G401.6 (cell line): ENCODE results near the gene SRGAP3.

Experiments used
- FAIRE-seq: peaks from 2 replicates; lab custom pipeline; 2012; peaks lifted over from hg19 to GRCh38; lab: Jason Lieb, UNC

Gene SRGAP3

DNA sequence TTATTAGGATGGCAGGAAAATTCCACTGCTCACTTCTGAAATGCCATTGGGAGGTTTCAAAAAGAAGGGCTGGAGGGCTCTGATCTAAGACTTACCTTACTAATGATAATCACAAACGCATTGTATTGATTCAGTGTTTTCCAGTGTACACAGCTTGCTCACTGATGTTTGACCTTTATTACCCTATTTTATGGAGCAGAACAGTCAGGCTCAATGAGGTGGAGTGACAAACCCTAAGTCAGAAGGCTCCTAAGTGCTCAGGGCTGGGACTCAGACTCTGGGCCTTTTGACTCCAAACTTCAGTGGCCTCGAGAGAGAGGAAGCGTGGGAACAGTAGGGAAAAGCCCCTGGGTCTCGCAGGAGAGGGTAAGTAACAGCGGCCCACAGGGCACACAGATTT lies 265.9 kb downstream of the SRGAP3 start:
- FAIRE-seq, result no peak

DNA sequence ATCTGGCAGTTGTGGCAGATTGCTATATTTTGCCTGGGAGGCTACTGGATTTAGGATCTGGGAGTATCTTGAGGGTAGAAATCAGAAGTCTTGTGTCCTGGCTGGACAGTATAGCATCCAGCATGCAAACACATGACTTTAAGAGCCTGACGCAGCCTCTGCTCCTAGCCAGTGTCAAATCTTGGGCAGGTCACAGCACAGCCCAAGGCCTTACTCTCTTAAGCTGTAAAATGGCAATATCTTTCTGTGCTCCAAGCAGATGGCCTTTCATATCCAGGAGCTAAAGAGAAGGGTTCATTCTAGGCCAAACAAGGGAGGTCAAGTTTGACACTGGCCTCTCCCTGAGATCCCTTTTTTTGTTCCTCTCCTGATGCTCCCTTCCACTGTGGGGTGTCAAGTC lies 266.4 kb downstream of the SRGAP3 start:
- no peak for FAIRE-seq

DNA sequence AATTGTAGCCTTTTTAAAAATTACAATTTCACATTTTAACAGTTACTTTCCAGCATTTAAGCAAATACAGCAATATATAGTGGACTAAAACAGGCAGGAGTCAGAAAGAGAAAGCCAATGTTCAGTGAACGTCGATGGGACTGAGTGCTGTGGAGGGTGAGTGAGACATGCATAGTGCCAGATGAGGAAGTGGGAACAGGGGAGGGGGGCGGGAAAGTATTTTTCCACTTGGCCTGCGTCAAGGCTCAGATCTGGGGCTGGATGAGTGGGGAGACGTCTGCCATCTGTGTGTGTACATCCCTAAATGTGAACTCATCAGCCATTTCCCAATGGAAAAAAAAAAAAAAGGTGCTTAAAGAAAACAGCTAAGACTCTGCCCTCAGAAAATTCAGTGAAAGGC lies 266.9 kb downstream of the SRGAP3 start:
- FAIRE-seq, result no peak

DNA sequence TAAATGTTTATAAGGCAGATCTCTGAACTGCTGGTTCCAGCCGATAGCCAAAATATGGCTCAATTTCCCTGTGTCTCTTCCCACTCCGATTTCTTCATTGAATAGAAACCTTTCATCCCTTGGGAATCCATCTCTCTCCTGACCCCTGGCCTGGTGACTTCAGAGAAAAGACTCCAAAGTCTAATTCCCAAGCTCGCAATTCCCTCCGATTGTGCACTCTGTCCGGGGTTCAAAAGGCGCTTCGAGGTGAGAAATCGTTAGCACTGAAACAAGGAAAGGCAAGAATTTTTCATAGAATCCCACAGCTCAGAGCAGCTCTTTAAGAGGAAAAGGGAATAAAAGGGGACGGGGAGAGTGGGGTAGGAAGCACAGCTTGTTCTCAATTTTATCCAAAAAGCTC lies 267.7 kb downstream of the SRGAP3 start:
- FAIRE-seq, result no peak

DNA sequence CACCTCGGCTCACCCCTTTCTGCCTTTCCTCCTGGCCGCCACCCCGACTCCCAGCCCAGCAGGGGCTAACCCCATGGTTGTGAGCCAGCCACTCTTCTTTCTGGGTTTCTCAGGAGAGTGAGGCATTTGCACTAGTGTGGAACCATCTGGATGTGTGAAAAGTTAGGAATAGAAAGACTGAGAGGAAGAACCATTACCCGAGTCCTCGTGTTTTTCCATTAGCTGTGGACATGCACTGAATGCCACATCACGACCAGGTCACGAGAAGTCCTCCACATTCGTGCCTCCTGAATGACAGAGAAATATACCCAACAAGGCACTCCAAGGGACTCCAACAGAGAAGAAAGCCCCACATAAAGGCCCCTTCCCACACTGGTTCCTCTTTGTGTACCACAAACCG lies 268.1 kb downstream of the SRGAP3 start:
- no peak for FAIRE-seq

DNA sequence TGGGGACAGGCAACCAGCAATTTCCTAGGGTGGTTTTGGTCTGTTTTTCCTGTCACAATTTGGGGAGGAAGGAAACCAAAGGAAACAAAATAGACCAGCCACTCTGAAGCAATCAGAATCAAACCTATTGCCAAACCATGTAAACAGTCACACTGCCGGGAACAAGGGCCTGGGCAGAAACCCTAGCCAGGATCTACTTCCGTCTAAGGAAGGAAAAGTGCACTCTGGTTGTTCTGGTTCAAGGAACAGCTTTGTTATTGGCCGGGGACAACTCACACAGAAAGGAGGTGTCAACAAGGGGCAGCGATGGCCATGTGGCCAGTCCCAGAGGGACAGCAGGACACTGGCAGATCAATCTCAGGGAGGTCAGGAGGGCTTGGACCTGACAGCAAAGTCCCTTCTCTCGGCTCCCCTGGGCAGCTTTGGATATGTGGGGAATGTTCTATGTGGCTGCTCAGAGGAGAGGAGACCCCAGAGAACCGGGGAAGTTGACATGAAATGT lies 268.6 kb downstream of the SRGAP3 start:
- no peak for FAIRE-seq

DNA sequence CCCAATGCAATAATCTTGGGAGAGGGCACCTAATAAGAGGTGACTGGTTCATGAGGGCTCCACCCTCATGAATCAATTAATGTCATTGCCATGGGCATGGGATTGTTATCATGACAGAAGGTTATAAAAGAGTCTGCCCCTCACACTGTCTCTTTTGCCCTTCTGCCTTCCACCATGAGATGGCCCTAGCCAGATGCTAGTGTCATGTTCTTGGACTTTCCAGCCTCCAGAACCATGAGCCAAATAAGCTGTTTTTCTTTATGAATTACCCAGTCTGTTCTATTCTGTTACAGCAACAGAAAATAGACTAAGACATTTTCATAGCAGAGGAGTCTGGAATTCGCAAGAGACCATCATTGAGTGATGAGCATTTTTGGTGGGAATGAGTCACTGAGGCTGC lies 270.2 kb downstream of the SRGAP3 start:
- FAIRE-seq, result no peak

DNA sequence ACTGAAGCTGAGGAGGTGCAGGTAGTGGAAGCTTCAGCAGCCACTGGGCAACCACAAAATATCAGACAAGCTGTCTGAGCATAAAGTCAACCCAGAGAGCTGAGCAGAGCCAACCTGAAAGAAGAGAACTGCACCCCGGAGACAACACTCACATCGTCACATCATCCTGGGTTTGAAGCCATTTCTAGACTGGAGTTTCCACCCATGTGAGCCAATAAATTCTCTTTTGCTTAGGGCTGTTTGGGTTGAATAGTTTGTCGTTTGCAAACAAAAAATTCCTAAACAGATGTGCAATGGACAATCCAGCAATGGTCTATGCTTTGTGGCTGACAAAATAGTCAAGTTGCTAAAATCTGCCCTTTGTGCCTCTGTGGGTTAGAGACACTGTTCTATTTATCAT lies 270.9 kb downstream of the SRGAP3 start:
- FAIRE-seq, result no peak

DNA sequence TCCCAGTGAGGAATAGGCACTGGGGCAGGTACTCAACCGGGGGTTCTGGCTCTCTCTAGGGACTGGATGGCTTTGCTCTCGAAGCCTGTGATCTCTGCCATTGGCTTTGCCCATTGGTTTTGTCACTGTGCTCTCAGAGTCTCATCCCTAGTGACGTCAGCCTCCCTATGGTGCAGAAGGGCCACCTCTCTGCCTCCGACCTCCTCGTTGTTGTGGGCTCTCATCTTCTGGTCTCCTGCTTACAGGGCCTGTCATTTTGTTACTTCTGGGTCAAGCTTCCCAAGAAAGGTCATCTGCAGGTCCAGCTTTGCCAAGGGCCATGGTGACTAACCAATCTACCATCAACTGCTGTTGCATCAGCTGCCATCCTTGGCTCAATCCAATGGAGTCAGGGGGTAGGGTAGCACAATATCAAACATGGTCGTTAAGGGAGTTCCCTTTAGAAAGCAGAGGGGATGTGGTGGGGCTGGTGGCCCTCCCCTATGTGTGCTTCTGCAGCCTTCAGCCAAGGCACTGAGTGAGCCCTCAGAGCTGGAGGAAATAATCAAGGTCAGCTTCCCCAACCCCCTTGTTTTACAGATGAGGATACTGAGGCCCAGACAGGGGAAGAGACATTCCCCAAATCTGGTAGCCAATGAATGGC lies 272.8 kb downstream of the SRGAP3 start:
- no peak for FAIRE-seq

DNA sequence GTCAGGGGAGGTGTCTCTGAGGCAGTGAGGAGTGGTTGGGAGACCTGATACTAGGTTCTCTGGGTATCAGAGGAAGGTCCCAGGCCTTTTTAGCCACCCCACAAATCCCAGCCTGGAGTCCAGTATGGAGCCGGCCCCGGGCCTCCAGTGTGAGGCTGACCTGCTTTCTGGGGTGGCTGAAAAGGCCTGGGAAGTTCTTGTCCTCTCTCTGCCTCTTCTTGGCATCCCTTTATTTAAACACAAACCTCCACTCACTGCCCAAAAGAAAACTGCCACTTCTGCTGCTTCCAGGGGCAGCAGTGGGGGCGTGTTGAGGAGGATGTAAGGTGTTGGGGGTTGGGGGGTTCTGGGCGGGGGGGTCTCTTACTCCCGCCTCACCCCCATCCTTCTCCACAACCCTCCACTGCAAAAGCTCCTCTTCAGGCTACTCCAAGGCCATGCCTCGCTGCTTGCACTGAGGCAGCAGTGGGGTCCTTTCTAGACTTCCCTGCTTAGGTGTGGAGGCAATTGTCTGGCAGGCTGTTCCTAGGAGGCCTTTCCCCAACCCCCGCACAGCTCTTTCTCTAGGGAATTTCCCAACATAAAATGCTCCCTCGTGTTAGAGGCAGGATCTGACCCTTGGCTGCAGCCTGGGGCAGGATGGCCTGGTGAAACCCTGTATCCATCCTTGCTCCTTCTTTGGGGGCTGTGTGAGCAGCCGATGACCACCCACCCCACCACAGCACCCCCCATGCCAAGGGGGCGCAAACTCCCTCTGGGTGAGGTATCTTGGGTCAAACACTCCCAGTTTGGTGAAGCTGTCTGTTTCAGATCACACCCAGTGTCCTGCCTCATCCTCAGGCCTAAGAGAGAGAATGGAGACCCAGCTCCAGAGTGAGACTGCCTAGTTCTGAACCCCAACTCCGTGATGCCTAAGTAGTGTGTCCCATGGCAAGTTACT lies 274.1 kb downstream of the SRGAP3 start:
- FAIRE-seq, result no peak

DNA sequence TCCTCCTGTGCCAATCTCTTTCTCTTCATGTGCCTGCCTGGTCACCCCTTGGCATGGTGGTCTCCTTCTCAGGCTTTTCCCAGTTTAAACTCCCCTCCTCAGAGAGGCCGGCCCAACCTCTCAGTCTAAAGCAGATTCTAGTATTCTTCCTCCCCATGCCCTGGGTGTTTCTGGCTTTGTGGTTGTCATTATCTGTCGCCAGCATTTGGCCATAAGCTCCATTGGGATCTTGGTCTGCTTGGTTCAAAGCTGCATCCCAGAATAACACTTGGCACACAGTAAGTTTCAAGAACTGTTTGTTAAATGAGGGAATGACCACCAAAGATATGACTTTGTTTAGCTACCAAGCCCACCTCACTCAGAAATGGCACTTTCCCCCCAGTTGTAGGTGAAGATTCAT lies 275.0 kb downstream of the SRGAP3 start:
- FAIRE-seq, result no peak

DNA sequence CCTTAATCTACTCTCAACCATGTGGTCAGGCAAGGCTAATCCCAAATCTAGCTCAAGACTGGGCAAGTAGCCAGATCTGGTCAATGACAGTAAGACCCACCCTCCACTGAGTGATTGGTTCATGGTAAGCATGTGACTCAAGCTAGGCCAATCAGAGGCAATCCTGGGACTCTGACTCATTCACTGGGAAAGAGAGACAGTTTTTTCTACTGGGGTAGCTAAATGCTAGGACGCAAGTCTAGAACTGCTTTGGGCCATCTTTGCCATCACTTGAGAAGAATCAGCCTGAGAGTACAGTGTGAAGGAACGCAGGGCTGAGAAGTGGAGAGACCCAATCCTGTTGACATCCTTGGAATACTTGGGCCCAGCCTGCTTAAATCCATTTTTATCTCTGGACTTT lies 276.8 kb downstream of the SRGAP3 start:
- FAIRE-seq, result no peak

DNA sequence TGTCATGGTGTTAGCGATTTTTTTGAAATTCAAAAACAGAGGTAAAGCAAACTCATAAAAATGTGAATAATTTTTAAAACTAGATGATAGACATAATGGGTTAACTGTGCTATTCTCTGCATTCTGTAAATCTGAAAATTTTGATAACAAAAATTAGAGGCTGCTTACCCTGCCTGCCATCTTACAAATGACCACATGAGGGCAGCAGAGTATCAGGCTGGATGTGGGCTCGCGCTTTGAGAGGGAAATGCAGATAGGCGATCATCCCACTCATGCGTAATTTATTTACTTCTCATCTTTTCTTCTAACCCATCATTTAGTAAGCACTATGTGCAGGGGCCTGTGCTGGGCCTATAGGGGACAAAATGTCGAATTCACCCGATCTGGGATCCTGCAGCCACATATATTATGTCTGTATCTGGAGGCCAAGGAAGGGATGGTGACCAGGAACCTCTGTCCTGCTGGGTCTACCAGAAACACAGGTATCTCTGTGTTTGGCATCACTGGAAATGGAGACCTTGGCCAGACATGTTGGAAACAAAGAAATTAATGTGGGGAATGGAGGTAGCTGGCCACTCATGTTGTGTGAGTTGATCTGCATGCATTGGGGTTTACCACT lies 278.4 kb downstream of the SRGAP3 start:
- peak; percentile 51 for FAIRE-seq

DNA sequence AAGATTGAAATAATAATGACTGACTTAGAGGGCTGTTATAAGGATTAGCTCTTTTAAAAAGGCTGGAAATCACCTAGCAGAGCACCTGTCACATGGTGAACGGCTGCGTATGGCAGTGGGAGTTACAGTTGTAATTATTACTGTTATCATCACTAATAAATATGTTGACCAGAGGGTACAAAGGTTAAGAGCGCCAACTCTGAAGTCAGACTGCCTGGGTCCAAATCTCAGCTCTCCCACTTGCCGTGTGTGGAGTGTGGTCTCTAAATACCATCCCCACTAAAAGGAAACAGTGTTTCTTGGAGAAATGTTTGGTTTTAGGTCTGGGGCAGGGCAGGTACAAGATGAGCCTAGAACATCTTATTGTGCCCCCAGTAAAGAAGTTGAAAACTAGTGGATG lies 280.2 kb downstream of the SRGAP3 start:
- no peak for FAIRE-seq

DNA sequence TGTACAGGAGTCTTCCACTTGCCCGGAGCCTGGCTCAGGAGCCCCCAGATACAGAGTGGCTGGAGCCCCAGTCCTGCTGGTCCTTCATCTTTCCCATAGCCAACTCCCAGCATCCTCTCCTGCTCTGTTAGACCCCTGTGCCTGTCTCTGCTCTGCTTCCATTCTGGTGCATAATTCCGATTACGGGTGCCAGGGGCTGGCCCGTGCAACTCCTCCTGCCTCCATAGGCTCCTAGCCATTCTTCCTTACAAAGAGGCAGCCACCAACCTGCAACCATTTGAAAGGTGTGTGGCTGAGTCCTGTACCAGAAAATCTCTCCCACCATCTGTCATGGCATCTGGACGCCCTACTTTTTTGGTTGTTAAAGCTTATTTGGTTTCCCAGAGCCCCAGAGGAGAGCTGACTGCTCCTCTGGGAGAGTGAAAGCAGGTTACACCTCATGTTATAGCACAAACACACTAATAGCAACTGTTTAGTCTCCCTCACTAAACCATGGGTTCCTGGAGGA lies 281.0 kb downstream of the SRGAP3 start:
- FAIRE-seq, result no peak

DNA sequence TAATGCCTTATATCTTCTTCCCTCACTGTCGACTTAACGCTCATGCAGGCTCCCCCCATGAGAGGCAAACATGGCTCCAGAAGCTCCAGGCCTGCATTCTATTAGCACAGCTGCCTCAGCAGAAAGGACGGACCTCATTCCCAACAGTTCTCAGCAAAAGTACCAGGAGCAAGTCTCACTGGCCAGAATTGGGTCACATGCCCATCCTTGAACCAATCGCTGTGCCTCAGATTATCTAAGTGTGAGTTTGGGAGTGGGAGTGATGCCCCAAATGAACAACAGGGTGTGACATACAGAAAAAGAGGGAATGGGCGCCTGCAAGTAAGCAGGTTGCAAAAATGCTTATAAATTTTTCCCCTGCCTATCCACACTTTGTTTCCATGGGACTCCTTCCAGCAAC lies 281.9 kb downstream of the SRGAP3 start:
- FAIRE-seq, result no peak

DNA sequence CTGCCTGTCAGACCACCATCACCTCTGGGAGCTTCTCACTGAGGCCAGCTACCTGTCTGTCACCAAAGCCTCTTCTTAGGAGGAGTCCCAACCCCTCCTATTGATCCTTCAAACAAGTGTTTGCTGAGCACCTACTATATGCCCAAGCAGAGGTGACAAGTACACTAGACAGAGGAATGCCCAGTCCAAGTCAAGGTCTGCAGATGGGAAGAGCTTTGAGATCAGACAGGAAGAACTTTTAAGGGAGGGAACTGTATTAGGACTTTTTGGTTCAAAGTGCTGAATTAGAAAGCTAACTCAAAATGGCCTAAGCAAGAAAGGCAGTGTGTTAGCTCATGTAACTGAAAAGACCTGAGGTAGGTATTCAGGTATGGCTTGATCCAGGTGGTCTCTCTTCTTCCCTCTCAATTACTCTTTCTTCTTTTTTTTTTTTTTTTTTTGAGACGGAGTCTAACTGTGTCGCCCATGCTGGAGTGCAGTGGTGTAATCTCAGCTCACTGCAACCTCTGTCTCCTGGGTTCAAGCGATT lies 282.6 kb downstream of the SRGAP3 start:
- no peak for FAIRE-seq

DNA sequence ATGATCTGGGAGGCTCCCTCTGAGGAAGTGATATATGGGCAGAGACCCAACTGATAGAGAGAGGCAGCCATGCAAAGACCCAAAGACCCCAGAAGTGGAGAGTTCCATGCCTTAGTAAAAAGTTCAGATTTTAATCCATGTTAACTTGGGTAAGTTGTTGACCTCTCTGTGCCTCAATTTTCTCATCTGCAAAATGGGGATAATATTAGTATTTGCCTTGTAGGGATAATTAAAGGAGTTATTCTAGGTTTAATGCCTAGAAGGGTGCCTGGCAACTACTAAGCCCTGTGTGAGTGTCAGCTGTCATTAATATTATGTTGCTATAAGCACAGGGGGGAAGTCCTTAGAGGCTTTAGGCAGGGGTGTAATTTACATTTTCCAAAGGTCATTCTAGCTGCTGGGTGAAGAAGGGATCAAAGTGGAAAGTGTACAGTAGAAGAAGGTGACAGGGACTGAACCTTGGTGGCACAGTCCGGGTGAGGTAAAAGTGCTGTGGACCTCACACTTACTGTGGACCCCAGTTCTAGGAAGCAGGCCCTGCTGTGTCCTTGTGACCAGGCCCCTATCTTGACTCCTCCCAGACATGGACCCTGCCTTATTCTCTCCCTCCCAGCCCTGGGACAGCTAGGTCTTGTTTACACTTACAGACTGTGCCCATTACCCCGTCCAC lies 283.2 kb downstream of the SRGAP3 start:
- FAIRE-seq, result no peak

DNA sequence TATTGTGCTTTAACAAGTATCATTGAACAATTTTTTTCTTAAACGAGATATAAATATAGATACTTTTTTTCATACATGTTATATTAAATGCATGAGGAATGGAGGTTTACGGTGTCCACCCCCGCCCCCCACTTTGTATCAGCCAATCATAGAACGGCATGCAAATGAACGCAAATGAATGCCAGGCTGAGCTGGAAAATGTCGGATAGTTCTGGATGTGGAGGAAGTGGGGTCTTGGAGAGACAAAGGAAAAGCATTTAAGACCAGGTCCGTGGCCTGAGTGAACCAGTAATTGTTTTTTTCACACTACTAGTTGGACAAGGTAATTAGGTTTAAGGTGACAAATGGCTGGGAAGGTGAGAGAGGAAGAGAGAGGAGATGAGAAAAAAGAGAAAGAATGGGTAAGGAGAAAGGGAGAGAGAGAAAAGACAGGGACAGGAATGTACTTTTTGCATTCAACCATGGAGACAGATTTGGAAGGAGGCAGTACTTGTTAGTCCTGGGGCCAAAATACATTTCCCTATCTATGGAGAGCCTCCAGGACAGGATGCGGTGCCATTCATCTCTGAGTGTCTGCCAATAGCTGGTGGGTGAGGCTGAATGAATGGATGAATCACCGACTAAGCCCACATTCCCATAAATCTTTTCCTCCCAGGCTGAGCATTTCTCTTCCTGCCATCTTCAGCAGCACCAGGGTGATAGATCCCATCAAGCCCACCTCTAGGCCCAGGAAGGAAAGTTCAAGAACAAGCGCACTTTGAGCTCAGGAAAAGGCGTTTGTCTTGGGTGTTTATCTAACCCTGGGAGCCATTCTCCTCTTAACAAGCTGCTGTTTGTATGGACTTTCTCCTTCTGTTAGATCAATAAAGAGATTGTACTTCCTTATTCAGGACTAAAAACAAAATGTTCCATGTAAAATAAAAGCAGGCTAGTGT lies 284.7 kb downstream of the SRGAP3 start:
- FAIRE-seq, result no peak

DNA sequence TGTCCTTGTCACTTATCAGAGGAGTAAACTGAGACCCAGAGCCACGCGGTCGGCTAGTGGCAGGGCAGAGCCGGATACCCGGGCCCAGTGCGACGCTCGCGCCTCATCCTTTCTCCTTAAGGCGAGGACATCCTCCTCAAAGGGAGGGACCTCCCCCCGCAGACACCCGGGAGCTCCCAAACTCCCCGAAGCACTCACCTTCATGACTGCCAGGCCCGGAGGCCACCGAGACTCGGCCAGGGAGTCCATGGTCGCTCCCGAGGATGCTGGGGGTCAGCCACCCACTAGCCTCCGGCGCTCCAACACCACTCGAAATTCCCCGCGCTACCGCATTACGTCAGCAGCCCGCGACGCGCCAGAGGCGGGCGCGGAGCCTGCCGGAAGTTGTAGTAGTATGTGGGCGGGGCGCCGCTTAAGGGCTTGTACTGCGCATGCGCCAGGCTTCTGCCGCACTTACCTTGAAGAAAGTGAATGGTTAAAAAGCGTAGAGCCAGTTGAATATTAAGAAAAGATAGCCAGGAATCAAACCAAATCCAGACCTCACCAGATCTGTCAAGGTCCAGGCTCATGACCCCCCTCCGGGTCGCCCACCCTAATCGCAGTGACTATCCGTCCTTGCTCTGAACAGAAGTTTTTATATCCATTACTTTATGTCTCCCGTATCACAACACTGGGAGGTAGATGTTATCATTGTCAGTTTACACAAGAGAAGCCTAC lies 286.2 kb downstream of the SRGAP3 start, which contains the start of gene RAD18:
TSS of gene RAD18 (minus strand) at position 336 of the 717 bp plus-strand sequence. CDS start at position 249, 87 bp downstream.
- FAIRE-seq, result peak; percentile 73
